Measurements from ENCODE around the gene GEMIN7. TPM values are rescaled to one million over a fixed set of nuclear protein-coding genes. Genes with fewer than 3 reads are reported as not detected.

The GEMIN7 gene
- total and polyA plus RNA-seq, 10 donors = 19.6 to 51.1 (median 27.4) TPM

DNA sequence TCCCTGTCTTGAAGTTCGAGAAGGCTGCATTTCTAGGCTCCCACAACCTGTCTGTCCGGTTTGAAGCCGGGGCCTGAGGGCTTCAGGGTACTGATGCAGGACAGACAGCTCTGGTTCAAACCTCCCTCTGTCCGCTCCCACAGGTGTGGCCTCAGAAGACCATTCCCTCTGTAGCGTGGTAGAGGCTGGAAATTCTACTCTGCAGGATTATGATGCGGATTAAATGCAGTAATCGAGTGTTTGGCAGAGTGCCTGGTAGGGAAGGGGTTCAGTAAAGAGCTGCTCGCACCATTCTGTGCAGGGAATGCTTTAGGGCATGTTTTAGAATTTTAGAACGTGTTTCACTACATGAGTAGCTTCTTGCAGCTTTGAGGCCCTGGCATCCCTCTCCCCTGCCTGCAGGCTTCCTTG is 44.4 kb downstream of the GEMIN7 start:
- Histone ChIP-seq H3K4me3 (no peak overlapping the region), H3K9me3 (no peaks in the 10 kb centered on the region), H3K27ac (no peak overlapping the region), H3K27me3 (replicated peaks in 1 of 7) (no peaks in the 10 kb centered on the region), H3K4me1 (peaks cover 11 to 57% (median 45%) of the 10 kb centered on the region in 6 donors), H3K36me3 (peaks cover 0 to 8% (median 0%) of the 10 kb centered on the region in 6 donors)
- TF ChIP-seq POLR2A (IDR thresholded peaks at IDR 0.05) (no peak), POLR2AphosphoS5 (IDR thresholded peaks at IDR 0.05) (no peak)
- TF ChIP-seq, protein P1, sequence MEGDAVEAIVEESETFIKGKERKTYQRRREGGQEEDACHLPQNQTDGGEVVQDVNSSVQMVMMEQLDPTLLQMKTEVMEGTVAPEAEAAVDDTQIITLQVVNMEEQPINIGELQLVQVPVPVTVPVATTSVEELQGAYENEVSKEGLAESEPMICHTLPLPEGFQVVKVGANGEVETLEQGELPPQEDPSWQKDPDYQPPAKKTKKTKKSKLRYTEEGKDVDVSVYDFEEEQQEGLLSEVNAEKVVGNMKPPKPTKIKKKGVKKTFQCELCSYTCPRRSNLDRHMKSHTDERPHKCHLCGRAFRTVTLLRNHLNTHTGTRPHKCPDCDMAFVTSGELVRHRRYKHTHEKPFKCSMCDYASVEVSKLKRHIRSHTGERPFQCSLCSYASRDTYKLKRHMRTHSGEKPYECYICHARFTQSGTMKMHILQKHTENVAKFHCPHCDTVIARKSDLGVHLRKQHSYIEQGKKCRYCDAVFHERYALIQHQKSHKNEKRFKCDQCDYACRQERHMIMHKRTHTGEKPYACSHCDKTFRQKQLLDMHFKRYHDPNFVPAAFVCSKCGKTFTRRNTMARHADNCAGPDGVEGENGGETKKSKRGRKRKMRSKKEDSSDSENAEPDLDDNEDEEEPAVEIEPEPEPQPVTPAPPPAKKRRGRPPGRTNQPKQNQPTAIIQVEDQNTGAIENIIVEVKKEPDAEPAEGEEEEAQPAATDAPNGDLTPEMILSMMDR (IDR thresholded peaks at IDR 0.05 in 8 of 11, conservative IDR thresholded peaks at IDR 0.05 in 3 of 11) = no peak
- no peak for DNase-seq
- intact Hi-C loops (cut with DNase I; ENCODE audit: low total_unique reads) = no loop called here
- WGBS, 5 donors = 86 to 97% (median 91%) methylated on average over 7 to 9 of the region's 9 CpGs

DNA sequence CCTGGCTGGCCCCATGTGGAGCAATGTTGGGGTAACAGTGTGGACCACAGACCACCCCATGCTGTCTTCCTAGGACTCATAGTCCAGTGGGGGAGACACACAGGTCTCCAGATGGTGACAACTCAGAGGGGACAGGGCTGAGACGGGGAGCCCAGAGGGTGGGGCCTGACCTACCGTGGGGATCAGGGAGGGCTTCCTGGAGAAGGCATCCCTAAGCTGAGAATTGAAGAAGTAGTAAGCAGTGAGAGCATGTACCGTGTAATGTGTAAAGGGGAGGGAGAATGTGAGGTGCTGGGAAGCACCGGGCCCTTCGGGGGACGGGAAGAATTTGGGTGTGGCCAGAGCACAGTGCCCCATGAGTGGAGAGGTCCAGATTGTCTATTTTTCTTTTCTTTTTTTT is 45.0 kb downstream of the GEMIN7 start:
- H3K36me3 ChIP-seq = peaks cover 0 to 8% (median 0%) of the 10 kb centered on the region in 6 donors
- H3K27me3 ChIP-seq (replicated peaks in 1 of 7) = no peaks in the 10 kb centered on the region
- H3K4me1 ChIP-seq = peaks cover 8 to 51% (median 39%) of the 10 kb centered on the region in 6 donors
- TF ChIP-seq POLR2A (IDR thresholded peaks at IDR 0.05) = no peak
- TF ChIP-seq POLR2AphosphoS5 (IDR thresholded peaks at IDR 0.05) = no peak
- TF ChIP-seq, protein P1 (IDR thresholded peaks at IDR 0.05 in 8 of 11, conservative IDR thresholded peaks at IDR 0.05 in 3 of 11) = no peak
- no peak for DNase-seq
- H3K27ac ChIP-seq = no peak overlapping the region
- WGBS, 5 donors = 87 to 96% (median 90%) methylated on average over 6 of the region's 6 CpGs
- H3K9me3 ChIP-seq = no peaks in the 10 kb centered on the region
- intact Hi-C loops (cut with DNase I; ENCODE audit: low total_unique reads) = no loop called here
- H3K4me3 ChIP-seq = no peak overlapping the region

DNA sequence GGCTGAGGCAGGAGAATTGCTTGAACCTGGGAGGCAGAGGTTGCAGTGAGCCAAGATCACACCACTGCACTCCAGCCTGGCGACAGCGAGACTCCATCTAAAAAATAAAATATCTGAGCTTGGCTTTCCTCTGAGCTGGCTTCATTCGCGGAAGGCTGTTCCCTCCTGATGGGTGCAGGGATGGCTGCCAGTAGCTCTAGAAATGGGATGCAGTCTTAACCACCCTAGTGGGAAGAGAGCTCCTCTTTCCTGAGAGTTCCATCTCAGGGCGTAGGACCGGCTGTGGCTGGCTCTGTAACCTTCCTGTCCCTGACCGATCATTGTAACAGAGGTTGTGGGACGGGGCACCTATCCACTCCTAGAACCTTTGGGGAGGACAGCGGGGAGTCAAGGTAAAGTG is 46.3 kb downstream of the GEMIN7 start:
- no peak overlapping the region for H3K4me3 ChIP-seq
- H3K4me1 ChIP-seq = peaks cover 7 to 39% (median 31%) of the 10 kb centered on the region in 6 donors
- 84 to 94% (median 90%) methylated on average over 9 of the region's 9 CpGs for WGBS, 5 donors
- TF ChIP-seq, protein P1 (IDR thresholded peaks at IDR 0.05 in 8 of 11, conservative IDR thresholded peaks at IDR 0.05 in 3 of 11) = no peak
- no peak for TF ChIP-seq POLR2AphosphoS5 (IDR thresholded peaks at IDR 0.05)
- TF ChIP-seq POLR2A (IDR thresholded peaks at IDR 0.05) = no peak
- H3K36me3 ChIP-seq = peaks cover 0 to 8% (median 0%) of the 10 kb centered on the region in 6 donors
- no peak overlapping the region for H3K27ac ChIP-seq
- DNase-seq = no peak
- no peaks in the 10 kb centered on the region for H3K9me3 ChIP-seq
- intact Hi-C loops (cut with DNase I; ENCODE audit: low total_unique reads) = no loop called here
- no peaks in the 10 kb centered on the region for H3K27me3 ChIP-seq (replicated peaks in 1 of 7)

GRCh38 chr19:45125975-45126493 is 47.0 kb downstream of the GEMIN7 start:
- no peaks in the 10 kb centered on the region for H3K9me3 ChIP-seq
- no peaks in the 10 kb centered on the region for H3K27me3 ChIP-seq (replicated peaks in 1 of 7)
- no peak overlapping the region for H3K27ac ChIP-seq
- no peak overlapping the region for H3K4me3 ChIP-seq
- peak; percentile 83 for DNase-seq
- TF ChIP-seq, protein P1 (IDR thresholded peaks at IDR 0.05 in 8 of 11, conservative IDR thresholded peaks at IDR 0.05 in 3 of 11) = peak; percentile 68 to 87 (median 75)
- TF ChIP-seq POLR2A (IDR thresholded peaks at IDR 0.05) (no peak), POLR2AphosphoS5 (IDR thresholded peaks at IDR 0.05) (peak; percentile 30 to 42 (median 35))
- 55 to 100% (median 61%) methylated on average over 2 to 12 of the region's 12 CpGs for WGBS, 5 donors
- peaks cover 0 to 8% (median 0%) of the 10 kb centered on the region in 6 donors for H3K36me3 ChIP-seq
- peaks cover 6 to 34% (median 28%) of the 10 kb centered on the region in 6 donors for H3K4me1 ChIP-seq
- intact Hi-C loops (cut with DNase I; ENCODE audit: low total_unique reads) = no loop called here

Data from spleen (tissue), 11 donors.